Measurements from ENCODE around the gene DNM3.
"Not testable (repeated sequence)": the region's sequence is repeated elsewhere in the genome, so short reads cannot be mapped to it uniquely, and the experiment has no call there.

DNM3 gene

DNA sequence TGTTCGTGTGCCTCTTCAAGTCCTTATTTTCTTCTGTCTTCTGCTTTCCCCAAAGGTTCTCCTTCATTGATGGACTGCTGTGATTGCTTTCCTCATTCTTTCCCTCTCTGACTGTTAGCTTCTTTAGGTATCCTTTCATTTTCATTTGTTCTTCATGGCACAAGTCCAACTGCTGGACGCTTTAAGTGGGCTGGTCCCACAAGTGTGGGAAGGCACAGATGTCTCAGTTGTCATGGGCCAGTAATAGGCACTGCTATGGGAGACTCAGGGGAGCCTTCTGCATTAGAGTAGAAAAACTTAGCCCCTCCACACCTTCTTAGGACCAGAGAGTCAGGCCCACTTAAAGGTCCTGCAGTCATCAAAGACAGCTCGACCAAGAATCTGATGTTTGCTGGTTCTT, 456.8 kb downstream of the DNM3 start:
- DNase-seq: no peak

GRCh38 chr1:172298911-172299310, 457.6 kb downstream of the DNM3 start:
- no peak for DNase-seq

GRCh38 chr1:172299515-172299914, 458.2 kb downstream of the DNM3 start:
- DNase-seq: no peak

- not testable (repeated sequence) for DNase-seq
Measured at GRCh38 chr1:172307508-172307907, 466.2 kb downstream of the DNM3 start.

DNA sequence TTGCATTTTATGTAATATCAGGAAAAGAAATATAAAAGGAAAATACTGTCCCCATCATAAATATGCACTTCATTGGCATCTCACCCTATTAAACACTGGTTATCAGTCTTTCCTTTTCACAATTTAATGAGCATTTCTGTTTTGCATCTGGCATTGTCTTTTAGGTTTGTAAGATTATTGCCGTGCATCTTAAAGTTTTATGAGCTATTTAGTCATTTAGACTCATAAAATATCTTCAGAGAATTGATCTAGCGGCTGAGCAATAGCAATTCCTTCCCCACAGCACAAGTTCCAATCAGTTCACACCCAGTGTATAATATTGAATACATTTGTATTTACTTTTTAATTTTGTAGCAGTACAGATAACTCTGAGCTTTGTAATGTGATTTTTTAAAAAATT, 466.8 kb downstream of the DNM3 start:
- DNase-seq: no peak

- no peak for DNase-seq
Measured at GRCh38 chr1:172308577-172308976, 467.3 kb downstream of the DNM3 start.

- no peak for DNase-seq
Measured at GRCh38 chr1:172320733-172321132, 479.4 kb downstream of the DNM3 start.

- peak in 1 of 2 experiments; percentile 4 for DNase-seq
Measured at GRCh38 chr1:172321451-172321850, 480.2 kb downstream of the DNM3 start.

- no peak for DNase-seq
Measured at GRCh38 chr1:172322219-172323061, 481.1 kb downstream of the DNM3 start.

- DNase-seq: no peak
Measured at GRCh38 chr1:172323686-172324085, 482.4 kb downstream of the DNM3 start.

DNA sequence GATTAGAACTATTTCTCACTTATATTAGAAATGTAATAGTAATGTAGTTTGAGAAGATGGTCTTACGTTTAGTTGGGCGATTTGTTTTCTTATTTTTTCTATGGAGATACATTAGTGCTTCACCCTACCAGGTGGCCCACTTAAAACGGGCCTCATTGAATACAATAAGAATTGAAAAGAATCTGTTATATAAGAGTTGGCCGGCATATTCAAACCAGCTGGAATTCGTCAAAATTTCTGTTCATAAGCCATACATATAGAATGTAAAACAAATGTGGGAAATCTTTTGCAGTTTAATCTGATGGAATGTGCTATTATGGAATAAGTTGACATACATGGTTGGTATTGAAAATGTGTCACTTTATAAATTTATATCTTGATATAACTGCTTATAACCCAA, 482.8 kb downstream of the DNM3 start:
- DNase-seq: no peak

GRCh38 chr1:172324761-172325160, 483.5 kb downstream of the DNM3 start:
- DNase-seq: no peak

GRCh38 chr1:172325531-172325930, 484.2 kb downstream of the DNM3 start:
- no peak for DNase-seq

DNA sequence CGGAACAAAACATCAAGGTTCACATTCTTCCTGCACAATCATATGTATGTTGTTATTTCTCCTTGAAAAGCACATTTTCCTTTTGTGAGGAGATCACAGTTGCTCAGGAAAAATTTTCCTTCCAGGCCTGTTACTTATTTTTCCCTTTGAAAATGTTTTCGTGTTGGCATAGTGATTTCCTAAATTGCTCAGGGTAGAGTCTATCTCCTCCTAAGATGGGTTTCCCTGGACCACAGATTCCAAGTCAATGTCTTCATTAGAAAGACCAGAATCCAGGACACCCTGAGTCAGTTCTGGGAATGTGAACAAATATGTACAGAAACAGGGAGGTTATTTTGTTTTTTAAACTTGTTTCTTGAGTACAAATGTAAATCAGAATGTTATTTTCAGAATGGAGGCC, 484.8 kb downstream of the DNM3 start:
- DNase-seq: no peak

GRCh38 chr1:172328266-172328665, 487.0 kb downstream of the DNM3 start:
- DNase-seq: no peak

- DNase-seq: no peak
Measured at GRCh38 chr1:172332230-172332629, 490.9 kb downstream of the DNM3 start.

GRCh38 chr1:172335377-172335776, 494.1 kb downstream of the DNM3 start:
- no peak for DNase-seq

DNA sequence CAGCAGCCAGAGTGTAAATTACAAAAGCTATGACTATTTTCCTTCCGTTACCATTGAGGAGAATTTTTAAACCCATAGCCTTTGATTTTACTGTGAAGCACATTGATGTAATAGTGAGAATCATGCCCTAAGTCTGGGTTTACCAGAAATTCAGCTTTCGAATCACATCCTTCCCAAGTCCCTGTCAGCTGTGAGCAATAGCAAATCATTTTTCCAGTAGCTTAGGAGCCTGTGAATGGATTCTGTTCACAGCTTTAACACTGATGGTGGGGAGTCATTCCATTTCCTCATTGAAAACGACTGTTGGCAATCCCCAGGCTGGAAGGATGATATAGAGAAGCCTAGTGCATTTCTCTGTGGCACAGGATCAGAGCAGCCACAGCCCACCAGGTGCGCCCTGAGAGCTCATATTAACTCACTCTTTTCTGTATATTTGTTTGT, 497.0 kb downstream of the DNM3 start:
- DNase-seq: no peak

DNA sequence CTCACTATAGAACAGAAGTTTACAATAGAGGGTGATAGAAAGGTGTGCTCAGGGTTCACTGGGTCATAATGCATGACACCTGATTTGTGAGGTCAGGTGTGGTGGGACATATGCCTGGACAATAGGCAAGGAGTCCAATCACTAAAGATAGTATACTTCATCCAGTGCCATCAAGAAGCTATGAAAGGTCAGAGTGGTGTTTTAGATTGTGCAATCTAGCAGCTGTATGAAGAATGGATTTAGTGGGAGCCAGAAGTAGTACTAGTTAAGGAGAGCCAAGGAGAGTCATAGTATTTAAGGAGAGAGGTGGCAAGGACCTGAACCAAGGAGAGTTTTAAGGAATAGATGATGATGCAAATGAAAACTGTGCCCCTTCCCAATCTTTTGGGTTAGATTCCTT, 498.5 kb downstream of the DNM3 start:
- no peak for DNase-seq

DNA sequence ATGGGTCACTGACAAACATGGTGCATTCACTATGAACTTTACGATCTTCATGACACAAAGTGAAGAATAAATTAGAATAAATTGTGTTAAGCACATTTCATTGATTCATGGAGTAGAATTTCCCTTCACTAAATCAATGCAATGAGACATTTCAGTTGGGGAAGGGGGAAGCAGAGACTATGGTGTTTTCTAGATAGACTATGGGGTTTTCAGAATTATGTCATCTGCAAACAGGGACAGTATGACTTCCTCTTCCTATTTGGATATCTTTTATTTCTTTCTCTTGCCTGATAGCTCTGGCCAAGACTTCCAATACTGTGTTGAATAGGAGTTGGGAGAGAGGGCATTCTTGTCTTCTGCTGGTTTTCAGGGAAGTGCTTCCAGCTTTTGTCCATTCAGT, 499.2 kb downstream of the DNM3 start:
- no peak for DNase-seq

DNA sequence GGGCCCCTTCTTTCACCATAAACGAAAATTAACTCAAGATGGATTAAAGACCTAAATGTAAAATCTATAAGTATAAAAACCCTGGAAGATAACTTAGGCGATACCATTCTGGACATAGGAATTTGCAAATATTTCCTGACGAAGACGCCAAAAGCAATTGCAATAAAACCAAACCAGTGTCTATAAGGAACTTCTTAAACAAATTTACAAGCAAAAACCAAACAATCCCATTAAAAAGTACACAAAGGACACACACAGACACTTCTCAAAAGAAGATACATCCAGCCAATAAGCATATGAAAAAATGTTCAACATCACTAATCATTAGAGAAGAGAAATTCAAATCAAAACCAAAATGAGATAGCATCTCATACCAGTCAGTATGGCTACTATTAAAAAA, 500.4 kb downstream of the DNM3 start:
- DNase-seq: no peak

- DNase-seq: no peak
Measured at GRCh38 chr1:172342584-172343239, 501.4 kb downstream of the DNM3 start.

- no peak for DNase-seq
Measured at GRCh38 chr1:172343240-172344160, 502.2 kb downstream of the DNM3 start.
